Liver (tissue), 9 donors: ENCODE results near the gene SIMC1. TPM values are rescaled to one million over a fixed set of nuclear protein-coding genes. Genes with fewer than 3 reads are reported as not detected.

Experiments
- DNase-seq: peaks from one replicate; pipeline ENCODE4 v3.0.0-alpha.2; 2017; ENCODE audit warnings: low spot score
- H3K27ac ChIP-seq, 2 donors: one replicate each; pipeline ENCODE4 v1.7.0; 2013; ENCODE audit warnings: inconsistent platforms in 2 of 2, low read length in 2 of 2, control low read depth in 1 of 2, low read depth in 1 of 2, mild to moderate bottlenecking in 1 of 2
- H3K27me3 ChIP-seq, 4 donors: one replicate each; pipeline versions ENCODE4 v1.6.1 to v1.7.0; 2013; ENCODE audit warnings: low read length in 3 of 4, inconsistent platforms in 1 of 4, mild to moderate bottlenecking in 1 of 4, moderate library complexity in 1 of 4; ENCODE audit not compliant: control insufficient read depth in 4 of 4, insufficient read depth in 4 of 4
- H3K36me3 ChIP-seq, 4 donors: one replicate each; pipeline versions ENCODE4 v1.6.1 to v1.7.0; 2013; ENCODE audit warnings: low read length in 3 of 4, mild to moderate bottlenecking in 3 of 4, low read depth in 1 of 4, moderate library complexity in 1 of 4; ENCODE audit not compliant: control insufficient read depth in 4 of 4, insufficient read depth in 3 of 4
- H3K4me1 ChIP-seq, 4 donors: one replicate each; pipeline versions ENCODE4 v1.6.1 to v1.7.0; 2013; ENCODE audit warnings: low read length in 3 of 4, mild to moderate bottlenecking in 3 of 4, moderate library complexity in 1 of 4; ENCODE audit not compliant: control insufficient read depth in 4 of 4, insufficient read depth in 4 of 4
- H3K4me3 ChIP-seq, 3 donors: one replicate each; pipeline versions ENCODE4 v1.6.1 to v1.7.0; 2013; ENCODE audit warnings: low read length in 3 of 3, control low read depth in 1 of 3, low read depth in 1 of 3, mild to moderate bottlenecking in 1 of 3
- H3K9ac ChIP-seq, 2 donors: one replicate each; pipeline ENCODE4 v1.7.0; 2013; ENCODE audit warnings: low read length in 2 of 2, mild to moderate bottlenecking in 2 of 2, moderate library complexity in 2 of 2, control low read depth in 1 of 2, low read depth in 1 of 2
- H3K9me3 ChIP-seq, 4 donors: one replicate each; pipeline versions ENCODE4 v1.6.1 to v1.7.0; 2013; ENCODE audit warnings: low read length in 3 of 4; ENCODE audit not compliant: control insufficient read depth in 4 of 4
- FOXA1 ChIP-seq: IDR thresholded peaks from 2 replicates; pipeline ENCODE4 v1.6.1; 2016; ENCODE audit warnings: antibody characterized with exemption
- FOXA2 ChIP-seq: IDR thresholded peaks from 2 replicates; pipeline ENCODE4 v1.6.1; 2016; ENCODE audit warnings: antibody characterized with exemption
- HNF4A ChIP-seq, 2 donors: conservative IDR thresholded peaks; 2 replicates each; pipeline ENCODE4 v1.6.1; 2016; ENCODE audit warnings: antibody characterized with exemption in 2 of 2, mild to moderate bottlenecking in 2 of 2
- HNF4G ChIP-seq: IDR thresholded peaks from 2 replicates; pipeline ENCODE4 v1.6.1; 2016; ENCODE audit warnings: antibody characterized with exemption
- JUND ChIP-seq, 2 donors: IDR thresholded peaks; 2 replicates each; pipeline ENCODE4 v1.6.1; 2016; ENCODE audit warnings: antibody characterized with exemption in 2 of 2
- NR2F2 ChIP-seq: IDR thresholded peaks from 2 replicates; pipeline ENCODE4 v1.6.1; 2016; ENCODE audit warnings: antibody characterized with exemption
- RAD21 ChIP-seq, 2 donors: IDR thresholded peaks; 2 replicates each; pipeline ENCODE4 v1.6.1; 2016; ENCODE audit warnings: antibody characterized with exemption in 2 of 2, mild to moderate bottlenecking in 2 of 2
- RXRA ChIP-seq, 2 donors: IDR thresholded peaks; 2 replicates each; pipeline ENCODE4 v1.6.1; 2017 to 2018; ENCODE audit warnings: antibody characterized with exemption in 2 of 2, mild to moderate bottlenecking in 1 of 2
- SP1 ChIP-seq: IDR thresholded peaks from 2 replicates; pipeline ENCODE4 v1.6.1; 2018; ENCODE audit warnings: antibody characterized with exemption, mild to moderate bottlenecking
- TAF1 ChIP-seq: conservative IDR thresholded peaks from 2 replicates; pipeline ENCODE4 v1.6.1; 2016; ENCODE audit warnings: antibody characterized with exemption, mild to moderate bottlenecking
- YY1 ChIP-seq: IDR thresholded peaks from 2 replicates; pipeline ENCODE4 v1.6.1; 2016; ENCODE audit warnings: antibody characterized with exemption, mild to moderate bottlenecking
- WGBS: extraction: QIAGEN DNeasy Blood & Tissue Kit; methylation state at CpG from one replicate; pipeline ENCODE4 v1.1.7; 2013; 5-methylcytosine and 5-hydroxymethylcytosine counted together
- polyA plus RNA-seq, 2 donors: library from polyadenylated mRNA; stranded (reverse) in 1 of 2; unstranded in 1 of 2; fragments of 200-250 nt in 1 of 2; fragments of >200 nt in 1 of 2; fragmentation: Nextera tagmentation in 1 of 2; extraction: Ambion mirVana in 1 of 2; gene quantifications; one replicate each; pipeline versions ENCODE4 v1.2.1 to v1.2.3, GENCODE V29; 2013 to 2015
- total RNA-seq, 2 donors: library from RNA; depleted of rRNA; stranded (reverse); fragments of >200 nt; gene quantifications; one replicate each; pipeline ENCODE4 v1.2.3, GENCODE V29; 2014
- TF ChIP-seq, protein P1 (sequence below): IDR thresholded peaks from 2 replicates; pipeline ENCODE4 v1.6.1; 2016; ENCODE audit warnings: antibody characterized with exemption
- TF ChIP-seq, protein P2 (sequence below): IDR thresholded peaks from 2 replicates; pipeline ENCODE4 v1.6.1; 2016; ENCODE audit warnings: antibody characterized with exemption, mild to moderate bottlenecking
- TF ChIP-seq, protein P3 (sequence below): IDR thresholded peaks from 2 replicates; pipeline ENCODE4 v1.6.1; 2016; ENCODE audit warnings: antibody characterized with exemption
- TF ChIP-seq, protein P4 (sequence below): IDR thresholded peaks from 2 replicates; pipeline ENCODE4 v1.6.1; 2016; ENCODE audit warnings: antibody characterized with exemption
- TF ChIP-seq, protein P5 (sequence below): fragments of 150-350 bp; IDR thresholded peaks from 2 replicates; pipeline ENCODE4 v1.5.1; 2017; ENCODE audit warnings: improper control_type of control experiment, low read depth, low read length; ENCODE audit not compliant: missing input control
- donor health status: healthy.
- donor health status: healthy.
- donor health status: healthy.
- donor health status: healthy.
- donor health status: healthy.

The SIMC1 gene
- total and polyA plus RNA-seq, 4 donors, result 2.5 to 8.9 (median 6.2) TPM

DNA sequence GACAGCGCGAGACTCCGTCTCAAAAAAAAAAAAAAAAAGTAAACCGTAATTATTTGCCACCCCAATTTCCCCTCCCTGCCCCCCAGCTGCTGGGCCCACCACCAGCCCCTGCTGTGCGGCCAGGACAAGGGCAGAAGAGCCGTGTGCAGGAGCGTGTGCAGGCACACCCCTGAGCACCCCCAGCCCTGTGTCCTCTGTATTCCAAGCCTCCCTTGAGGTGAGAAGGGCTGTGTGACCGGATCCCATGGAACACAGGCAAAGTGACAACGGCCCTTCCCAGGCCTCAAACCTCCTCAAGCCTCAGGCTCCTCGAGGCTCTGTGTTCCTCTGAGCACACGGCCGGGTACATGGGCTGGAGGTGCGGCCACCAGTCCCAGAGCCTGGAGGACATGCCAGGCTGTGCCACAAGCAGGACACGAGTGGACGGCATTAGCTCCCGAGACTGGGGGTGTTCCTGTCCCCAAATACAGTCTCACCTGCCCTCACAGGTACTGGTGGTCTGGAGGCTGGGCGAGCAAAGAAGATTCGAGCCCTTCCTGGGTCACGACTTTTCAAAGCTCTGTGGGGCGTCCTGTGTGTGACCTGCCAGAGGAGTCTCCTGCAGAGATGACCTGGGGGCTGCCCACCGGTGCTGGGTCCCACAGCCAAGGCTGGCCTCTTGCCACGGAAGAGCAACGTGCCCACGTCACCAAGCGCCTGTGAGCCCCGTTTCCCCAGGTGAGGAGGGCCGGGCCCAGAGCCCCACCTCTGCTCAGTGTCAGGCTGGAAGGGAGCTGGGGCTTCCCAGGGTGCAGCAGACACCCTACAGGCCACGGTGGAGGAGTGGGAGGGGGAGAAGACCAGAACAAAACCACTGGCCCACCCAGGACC lies 47.1 kb upstream of the SIMC1 start:
- TF ChIP-seq NR2F2 (no peak), FOXA1 (no peak), YY1 (no peak), HNF4G (no peak), RAD21 (IDR thresholded peaks at IDR 0.05) (no peak), SP1 (no peak)
- TF ChIP-seq, protein P1, sequence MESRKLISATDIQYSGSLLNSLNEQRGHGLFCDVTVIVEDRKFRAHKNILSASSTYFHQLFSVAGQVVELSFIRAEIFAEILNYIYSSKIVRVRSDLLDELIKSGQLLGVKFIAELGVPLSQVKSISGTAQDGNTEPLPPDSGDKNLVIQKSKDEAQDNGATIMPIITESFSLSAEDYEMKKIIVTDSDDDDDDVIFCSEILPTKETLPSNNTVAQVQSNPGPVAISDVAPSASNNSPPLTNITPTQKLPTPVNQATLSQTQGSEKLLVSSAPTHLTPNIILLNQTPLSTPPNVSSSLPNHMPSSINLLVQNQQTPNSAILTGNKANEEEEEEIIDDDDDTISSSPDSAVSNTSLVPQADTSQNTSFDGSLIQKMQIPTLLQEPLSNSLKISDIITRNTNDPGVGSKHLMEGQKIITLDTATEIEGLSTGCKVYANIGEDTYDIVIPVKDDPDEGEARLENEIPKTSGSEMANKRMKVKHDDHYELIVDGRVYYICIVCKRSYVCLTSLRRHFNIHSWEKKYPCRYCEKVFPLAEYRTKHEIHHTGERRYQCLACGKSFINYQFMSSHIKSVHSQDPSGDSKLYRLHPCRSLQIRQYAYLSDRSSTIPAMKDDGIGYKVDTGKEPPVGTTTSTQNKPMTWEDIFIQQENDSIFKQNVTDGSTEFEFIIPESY, result no peak
- TF ChIP-seq, protein P2, sequence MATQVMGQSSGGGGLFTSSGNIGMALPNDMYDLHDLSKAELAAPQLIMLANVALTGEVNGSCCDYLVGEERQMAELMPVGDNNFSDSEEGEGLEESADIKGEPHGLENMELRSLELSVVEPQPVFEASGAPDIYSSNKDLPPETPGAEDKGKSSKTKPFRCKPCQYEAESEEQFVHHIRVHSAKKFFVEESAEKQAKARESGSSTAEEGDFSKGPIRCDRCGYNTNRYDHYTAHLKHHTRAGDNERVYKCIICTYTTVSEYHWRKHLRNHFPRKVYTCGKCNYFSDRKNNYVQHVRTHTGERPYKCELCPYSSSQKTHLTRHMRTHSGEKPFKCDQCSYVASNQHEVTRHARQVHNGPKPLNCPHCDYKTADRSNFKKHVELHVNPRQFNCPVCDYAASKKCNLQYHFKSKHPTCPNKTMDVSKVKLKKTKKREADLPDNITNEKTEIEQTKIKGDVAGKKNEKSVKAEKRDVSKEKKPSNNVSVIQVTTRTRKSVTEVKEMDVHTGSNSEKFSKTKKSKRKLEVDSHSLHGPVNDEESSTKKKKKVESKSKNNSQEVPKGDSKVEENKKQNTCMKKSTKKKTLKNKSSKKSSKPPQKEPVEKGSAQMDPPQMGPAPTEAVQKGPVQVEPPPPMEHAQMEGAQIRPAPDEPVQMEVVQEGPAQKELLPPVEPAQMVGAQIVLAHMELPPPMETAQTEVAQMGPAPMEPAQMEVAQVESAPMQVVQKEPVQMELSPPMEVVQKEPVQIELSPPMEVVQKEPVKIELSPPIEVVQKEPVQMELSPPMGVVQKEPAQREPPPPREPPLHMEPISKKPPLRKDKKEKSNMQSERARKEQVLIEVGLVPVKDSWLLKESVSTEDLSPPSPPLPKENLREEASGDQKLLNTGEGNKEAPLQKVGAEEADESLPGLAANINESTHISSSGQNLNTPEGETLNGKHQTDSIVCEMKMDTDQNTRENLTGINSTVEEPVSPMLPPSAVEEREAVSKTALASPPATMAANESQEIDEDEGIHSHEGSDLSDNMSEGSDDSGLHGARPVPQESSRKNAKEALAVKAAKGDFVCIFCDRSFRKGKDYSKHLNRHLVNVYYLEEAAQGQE, result no peak
- DNase-seq, result no peak
- WGBS, result 89% methylated on average over 28 of the region's 28 CpGs
- H3K36me3 ChIP-seq, result no peaks in the 10 kb centered on the region
- H3K27me3 ChIP-seq, result no peaks in the 10 kb centered on the region
- H3K9ac ChIP-seq, result no peak overlapping the region
- no peak overlapping the region for H3K4me3 ChIP-seq
- peaks cover 0 to 6% (median under 1%) of the 10 kb centered on the region in 4 donors for H3K4me1 ChIP-seq
- H3K27ac ChIP-seq, result no peak overlapping the region
- no peaks in the 10 kb centered on the region for H3K9me3 ChIP-seq

DNA sequence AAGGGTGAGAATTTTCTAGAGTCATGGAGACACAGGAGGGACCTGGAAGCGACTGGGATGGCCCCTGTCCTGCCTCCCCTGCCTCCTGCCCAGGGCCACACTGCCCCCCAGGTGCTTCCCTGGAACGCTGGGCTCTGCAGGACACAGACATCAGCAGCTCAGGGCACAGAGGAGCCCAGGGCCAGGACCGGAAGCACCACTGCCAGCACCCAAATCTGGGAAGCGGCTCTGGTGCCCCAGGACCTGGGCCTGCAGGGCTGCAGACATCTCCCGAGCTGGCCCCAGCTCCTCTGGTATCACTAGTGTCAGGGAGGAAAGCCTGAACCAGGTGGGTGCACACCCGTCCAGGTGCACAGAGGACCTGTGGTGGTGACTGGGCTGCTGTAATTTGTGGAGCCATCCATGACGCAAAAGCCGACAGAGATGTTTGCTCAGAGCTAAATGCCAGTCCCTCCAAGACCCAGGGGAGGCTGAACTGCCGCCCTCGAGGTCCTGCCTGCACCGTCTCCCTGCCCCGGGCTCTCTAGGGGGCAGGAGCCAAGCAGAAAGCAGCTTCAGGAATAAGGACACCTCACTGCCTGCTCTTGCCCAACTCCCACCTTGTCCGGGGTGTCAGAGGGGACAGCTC lies 46.0 kb upstream of the SIMC1 start:
- H3K9me3 ChIP-seq, result no peaks in the 10 kb centered on the region
- peaks cover 0 to 6% (median under 1%) of the 10 kb centered on the region in 4 donors for H3K4me1 ChIP-seq
- H3K36me3 ChIP-seq, result no peaks in the 10 kb centered on the region
- no peak for DNase-seq
- H3K27me3 ChIP-seq, result no peaks in the 10 kb centered on the region
- no peak overlapping the region for H3K4me3 ChIP-seq
- H3K27ac ChIP-seq, result no peak overlapping the region
- no peak overlapping the region for H3K9ac ChIP-seq
- WGBS, result 82% methylated on average over 13 of the region's 13 CpGs
- no peak for TF ChIP-seq JUND (IDR thresholded peaks at IDR 0.05)
- no peak for TF ChIP-seq HNF4A (conservative IDR thresholded peaks at IDR 0.05)
- no peak for TF ChIP-seq RXRA (IDR thresholded peaks at IDR 0.05)
- TF ChIP-seq FOXA2, result no peak
- TF ChIP-seq TAF1, result no peak
- TF ChIP-seq, protein P3, sequence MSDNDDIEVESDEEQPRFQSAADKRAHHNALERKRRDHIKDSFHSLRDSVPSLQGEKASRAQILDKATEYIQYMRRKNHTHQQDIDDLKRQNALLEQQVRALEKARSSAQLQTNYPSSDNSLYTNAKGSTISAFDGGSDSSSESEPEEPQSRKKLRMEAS, result no peak
- TF ChIP-seq RAD21 (IDR thresholded peaks at IDR 0.05), result no peak
- TF ChIP-seq, protein P4, sequence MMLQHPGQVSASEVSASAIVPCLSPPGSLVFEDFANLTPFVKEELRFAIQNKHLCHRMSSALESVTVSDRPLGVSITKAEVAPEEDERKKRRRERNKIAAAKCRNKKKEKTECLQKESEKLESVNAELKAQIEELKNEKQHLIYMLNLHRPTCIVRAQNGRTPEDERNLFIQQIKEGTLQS, result no peak
- TF ChIP-seq HNF4G, result no peak
- TF ChIP-seq, protein P2, result no peak
- TF ChIP-seq, protein P5, sequence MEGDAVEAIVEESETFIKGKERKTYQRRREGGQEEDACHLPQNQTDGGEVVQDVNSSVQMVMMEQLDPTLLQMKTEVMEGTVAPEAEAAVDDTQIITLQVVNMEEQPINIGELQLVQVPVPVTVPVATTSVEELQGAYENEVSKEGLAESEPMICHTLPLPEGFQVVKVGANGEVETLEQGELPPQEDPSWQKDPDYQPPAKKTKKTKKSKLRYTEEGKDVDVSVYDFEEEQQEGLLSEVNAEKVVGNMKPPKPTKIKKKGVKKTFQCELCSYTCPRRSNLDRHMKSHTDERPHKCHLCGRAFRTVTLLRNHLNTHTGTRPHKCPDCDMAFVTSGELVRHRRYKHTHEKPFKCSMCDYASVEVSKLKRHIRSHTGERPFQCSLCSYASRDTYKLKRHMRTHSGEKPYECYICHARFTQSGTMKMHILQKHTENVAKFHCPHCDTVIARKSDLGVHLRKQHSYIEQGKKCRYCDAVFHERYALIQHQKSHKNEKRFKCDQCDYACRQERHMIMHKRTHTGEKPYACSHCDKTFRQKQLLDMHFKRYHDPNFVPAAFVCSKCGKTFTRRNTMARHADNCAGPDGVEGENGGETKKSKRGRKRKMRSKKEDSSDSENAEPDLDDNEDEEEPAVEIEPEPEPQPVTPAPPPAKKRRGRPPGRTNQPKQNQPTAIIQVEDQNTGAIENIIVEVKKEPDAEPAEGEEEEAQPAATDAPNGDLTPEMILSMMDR, result no peak
- no peak for TF ChIP-seq SP1
- no peak for TF ChIP-seq FOXA1
- TF ChIP-seq NR2F2, result no peak
- TF ChIP-seq, protein P1, result no peak
